ENCODE data around the gene HOXC4. TPM values are rescaled to one million over a fixed set of nuclear protein-coding genes. Genes with fewer than 3 reads are reported as not detected.

The HOXC4 gene
- total RNA-seq, 1 donor from 2014 or later = 3.6 TPM

- no peak for DNase-seq
Observed at GRCh38 chr12:54016051-54016450, 37.6 kb upstream of the HOXC4 start.

- DNase-seq = peak; percentile 94
Observed at GRCh38 chr12:54016478-54016964, 37.1 kb upstream of the HOXC4 start.

GRCh38 chr12:54017027-54017788 lies 36.4 kb upstream of the HOXC4 start:
- no peak for DNase-seq

- peak; percentile 97 for DNase-seq
Observed at GRCh38 chr12:54017878-54018467, 35.7 kb upstream of the HOXC4 start.

DNA sequence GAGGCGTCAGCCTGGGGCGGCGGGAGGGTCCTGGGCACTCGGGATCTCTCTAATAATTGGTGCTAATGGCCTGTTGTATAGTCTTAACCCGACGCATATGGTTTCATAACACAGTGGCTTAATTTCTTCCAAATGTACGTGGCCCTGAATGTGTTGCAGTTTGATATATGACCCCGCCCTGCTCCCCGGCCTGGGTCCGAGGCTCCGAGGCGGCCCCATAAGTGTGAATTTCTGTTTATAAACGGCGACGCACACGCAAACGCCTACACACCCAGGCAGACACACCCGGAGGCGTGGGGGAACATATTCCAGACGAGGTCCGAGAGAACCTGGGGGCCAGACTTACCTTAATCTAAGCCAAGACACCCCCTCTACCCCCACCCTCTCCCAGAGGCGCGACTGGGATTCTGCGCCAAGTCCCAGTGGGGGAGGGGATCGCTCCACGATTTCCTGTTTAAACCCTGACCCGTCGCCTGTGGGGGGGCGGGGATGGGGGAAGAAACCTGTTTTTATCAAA lies 35.1 kb upstream of the HOXC4 start:
- DNase-seq = no peak

DNA sequence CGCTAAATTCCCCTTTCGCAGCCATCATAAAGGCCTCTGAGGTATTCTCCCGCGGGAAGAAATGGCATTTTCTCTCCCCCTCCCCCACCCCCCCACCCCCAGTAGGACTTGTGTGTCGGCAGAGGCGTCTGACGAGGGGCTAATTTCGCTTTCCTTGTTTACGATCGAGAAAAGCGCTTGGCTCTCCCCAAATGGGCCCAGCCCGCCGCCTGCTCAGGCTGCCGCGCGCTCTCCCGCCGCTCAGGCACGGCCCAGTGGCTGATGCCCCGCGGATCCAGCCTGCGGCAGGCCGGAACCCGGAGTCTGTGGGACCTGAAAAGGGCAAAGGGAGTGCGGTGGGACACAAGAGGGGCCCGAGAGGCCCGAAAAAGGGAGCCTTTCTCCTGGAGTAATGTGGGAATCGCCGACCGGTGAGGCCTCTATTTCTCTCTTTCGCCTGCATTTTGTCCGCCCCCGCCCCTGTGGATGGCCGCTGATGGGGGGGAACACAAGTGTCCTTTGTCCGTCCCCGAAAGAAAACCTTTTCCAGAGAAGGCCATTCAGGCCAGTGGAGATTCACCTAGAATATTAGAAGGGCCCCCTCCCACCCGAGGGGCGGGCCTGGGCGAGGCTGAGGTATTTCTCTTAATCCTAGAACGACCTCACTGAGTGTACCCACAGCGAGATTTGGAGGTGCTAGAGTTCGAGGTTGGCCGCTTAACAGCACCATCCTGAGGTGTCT lies 34.4 kb upstream of the HOXC4 start:
- DNase-seq = no peak

DNA sequence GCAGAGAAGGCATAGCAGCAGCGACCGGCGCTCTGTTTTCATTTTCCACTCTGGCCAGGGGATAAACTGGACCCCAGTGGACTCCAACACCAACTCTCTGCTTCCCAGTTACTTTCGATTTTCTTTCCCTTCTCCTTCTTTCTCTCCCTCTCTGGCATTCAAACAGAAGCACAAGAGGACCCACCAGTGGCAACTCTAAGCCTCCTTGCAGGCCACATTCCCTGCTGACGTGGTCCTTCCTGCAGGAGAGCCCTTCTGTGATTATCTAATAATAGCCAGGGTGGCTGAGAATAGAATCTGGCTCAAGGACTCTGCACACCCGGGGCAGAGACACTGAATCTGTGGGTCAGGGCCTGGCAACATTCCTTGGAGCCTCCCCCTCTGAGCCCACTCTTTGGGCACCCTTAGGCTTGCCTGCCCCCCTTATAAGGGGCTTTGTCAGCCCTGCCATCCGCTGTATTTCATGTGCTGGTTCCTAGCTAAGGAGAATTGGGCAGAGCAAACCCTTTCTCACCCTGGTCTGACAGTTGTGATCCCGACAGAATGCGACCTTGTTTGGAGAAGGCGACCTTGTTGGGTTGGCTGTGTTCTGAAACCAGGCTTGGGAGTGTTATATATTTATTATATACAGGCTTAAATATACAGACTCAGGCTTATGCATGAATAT lies 33.6 kb upstream of the HOXC4 start:
- no peak for DNase-seq

- DNase-seq = no peak
Observed at GRCh38 chr12:54020591-54021405, 32.8 kb upstream of the HOXC4 start.

DNA sequence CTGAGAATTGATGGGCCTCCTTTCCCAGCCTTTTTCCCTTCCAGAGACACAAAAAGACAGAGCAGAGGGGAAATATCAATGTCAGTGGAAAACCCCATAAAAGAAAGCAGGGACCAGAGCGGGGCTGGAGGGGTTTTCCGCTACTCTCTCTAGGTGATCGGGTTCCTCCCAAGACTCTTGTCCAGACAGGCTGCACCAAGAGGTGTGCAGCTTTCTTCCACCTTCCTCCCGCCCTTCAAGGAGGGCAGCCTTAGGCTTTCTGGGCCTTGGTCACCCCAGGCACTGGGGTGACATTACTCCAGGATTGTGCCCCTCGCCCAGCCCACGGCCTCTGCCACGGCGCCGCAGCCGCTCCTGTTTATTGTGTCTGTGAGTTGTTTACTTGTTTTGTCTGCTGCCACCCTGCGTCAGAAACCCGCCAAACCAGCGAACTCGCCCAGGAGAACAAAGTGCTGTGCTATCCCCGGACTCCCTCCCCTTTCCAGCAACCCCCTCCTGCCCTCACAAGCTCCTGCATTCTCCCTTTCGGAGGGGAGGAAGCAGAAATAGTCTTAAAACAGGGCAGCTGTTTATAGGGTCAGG lies 32.1 kb upstream of the HOXC4 start:
- no peak for DNase-seq

DNA sequence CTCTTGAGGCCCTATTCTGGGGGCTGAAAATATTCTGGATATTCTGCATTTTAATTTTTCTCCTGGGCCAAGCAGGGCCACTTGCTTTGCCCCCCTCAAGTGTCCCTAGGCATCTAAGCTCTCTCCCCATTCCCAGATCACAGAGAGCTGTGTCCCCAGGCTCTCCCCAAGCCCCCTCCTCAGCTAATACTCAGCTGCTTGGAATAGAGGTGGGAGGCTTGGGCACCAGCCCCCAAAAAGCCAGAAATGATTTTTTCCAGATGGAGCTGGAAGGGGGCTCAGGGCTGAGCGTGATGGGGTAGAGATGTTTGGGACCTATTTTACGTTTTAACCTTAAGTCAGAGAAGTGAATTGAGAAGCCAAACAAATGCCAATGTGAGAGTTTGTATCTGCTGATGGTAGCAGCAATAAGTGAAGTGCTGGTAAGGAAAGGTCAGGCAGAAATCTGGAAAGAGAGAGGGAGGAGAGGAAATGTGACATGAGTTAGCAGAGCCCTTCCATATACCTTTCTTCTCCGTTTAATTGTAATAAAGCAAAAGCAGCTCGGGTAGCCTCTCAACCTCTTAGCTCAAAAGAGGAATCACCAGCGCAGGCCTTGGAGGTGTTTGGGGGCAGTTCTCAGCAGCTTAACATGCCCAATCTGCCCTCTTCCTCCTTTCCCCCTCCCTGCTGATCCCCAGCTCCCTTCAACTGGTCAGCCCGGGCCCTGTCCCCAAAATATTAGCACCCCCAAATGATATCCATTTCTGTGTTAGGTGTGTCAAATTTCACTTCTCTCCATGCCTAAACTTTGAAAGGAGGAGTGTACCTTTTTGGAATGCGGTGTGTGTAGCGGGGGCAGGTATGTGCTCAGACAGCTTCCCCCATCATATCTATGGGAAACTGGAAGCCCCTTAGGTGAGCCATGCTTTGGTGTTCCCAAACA lies 30.4 kb upstream of the HOXC4 start:
- DNase-seq = no peak

GRCh38 chr12:54024127-54024526 lies 29.5 kb upstream of the HOXC4 start:
- no peak for DNase-seq

DNA sequence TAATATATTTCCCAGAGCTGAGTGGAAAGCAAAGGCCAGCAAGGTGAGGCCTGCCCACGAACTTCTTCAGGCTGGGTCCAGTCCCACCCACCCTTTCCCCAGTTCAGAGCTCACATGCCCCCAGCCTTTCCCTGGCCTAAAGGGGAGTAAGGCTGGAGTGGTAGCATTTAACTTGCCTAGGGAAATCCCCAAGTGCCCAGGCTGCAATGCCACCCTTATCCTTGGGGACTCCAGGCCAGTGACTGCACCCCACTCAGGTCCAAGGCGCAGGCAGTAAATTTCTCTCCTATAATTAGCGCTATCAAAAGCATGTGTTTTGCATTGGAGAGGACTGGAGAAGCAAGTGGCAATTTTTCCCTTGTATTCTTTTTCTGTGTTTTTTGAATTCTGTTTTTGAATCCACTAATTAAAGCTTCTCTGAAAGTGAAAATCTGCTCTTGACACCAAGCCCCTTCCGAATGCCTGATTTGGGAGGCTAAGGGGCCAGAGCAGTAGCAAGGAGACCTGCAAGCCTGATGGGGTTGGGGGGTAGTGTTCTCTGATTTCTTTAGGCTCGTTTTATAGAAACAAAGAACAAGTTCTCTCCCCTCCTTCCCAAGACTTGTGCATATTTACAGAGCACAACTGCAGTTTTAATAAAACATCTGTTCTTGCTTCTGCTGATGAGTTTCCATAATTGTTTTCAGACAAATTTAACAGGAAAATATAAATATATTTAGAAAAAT lies 28.9 kb upstream of the HOXC4 start:
- no peak for DNase-seq

GRCh38 chr12:54025499-54026405 lies 27.9 kb upstream of the HOXC4 start:
- DNase-seq = no peak

- no peak for DNase-seq
Observed at GRCh38 chr12:54026640-54027441, 26.8 kb upstream of the HOXC4 start.

GRCh38 chr12:54027442-54027786 lies 26.2 kb upstream of the HOXC4 start:
- DNase-seq = no peak

DNA sequence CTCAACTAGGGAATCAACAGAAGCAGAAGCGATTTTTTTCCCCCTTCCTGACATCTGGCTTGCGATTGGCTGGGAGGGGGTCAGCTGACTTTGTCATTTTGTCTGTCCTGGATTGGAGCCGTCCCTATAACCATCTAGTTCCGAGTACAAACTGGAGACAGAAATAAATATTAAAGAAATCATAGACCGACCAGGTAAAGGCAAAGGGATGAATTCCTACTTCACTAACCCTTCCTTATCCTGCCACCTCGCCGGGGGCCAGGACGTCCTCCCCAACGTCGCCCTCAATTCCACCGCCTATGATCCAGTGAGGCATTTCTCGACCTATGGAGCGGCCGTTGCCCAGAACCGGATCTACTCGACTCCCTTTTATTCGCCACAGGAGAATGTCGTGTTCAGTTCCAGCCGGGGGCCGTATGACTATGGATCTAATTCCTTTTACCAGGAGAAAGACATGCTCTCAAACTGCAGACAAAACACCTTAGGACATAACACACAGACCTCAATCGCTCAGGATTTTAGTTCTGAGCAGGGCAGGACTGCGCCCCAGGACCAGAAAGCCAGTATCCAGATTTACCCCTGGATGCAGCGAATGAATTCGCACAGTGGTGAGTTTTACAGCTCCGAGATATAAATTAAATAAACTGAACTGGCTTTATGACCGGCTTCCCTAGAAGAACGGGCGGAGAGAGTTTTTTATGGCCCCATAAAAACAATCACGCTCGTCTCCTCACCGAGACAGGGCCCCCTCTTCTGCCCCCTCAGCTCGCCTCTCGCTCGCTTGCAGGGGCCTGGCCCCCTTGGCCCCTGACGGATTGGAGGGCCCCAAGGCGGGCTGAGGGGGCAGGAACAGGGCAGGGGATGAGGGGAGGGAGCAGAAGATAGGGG lies 25.1 kb upstream of the HOXC4 start, which contains the start of gene HOXC6:
Gene HOXC6 (plus strand): TSS at position 127 of the 888 bp plus-strand sequence. CDS start 82 bp downstream, at position 209.
- peak; percentile 79 for DNase-seq
